Cardiac septum (tissue), 1 donor: ENCODE data around the gene PTPN14. TPM values are rescaled to one million over a fixed set of nuclear protein-coding genes. Genes with fewer than 3 reads are reported as not detected.
"Not testable (repeated sequence)": the region's sequence is repeated elsewhere in the genome, so short reads cannot be mapped to it uniquely, and the experiment has no call there.

Source experiments
- DNase-seq: peaks from one replicate; pipeline ENCODE4 v3.0.0-alpha.2; 2020; ENCODE audit warnings: low spot score
- intact Hi-C: fragments of 100-400 bp; cut with DNase I; formaldehyde crosslinking; loops from one replicate; pipeline ENCODE4 v1.14.0; 2022
- total RNA-seq: library from RNA; stranded (reverse); fragmentation: NEBNext Ultra II Directional; extraction: Animal tissue kit (Norgen Biotek cat#: 25700); gene quantifications from one replicate; pipeline ENCODE4 v1.2.1, GENCODE V29; 2021
- donor health status: DM: no; HTN: no; CAD: no.

Gene PTPN14
- total RNA-seq, 1 donor from 2014 or later = 67.7 TPM

- intact Hi-C loops = no loop called here
- DNase-seq = no peak
Measured at GRCh38 chr1:214516434-214517326, 34.7 kb downstream of the PTPN14 start.

GRCh38 chr1:214515544-214516433 is 35.6 kb downstream of the PTPN14 start:
- intact Hi-C loops = no loop called here
- DNase-seq = no peak

GRCh38 chr1:214514819-214515383 is 36.5 kb downstream of the PTPN14 start:
- no peak for DNase-seq
- intact Hi-C loops = no loop called here

- intact Hi-C loops = no loop called here
Measured at GRCh38 chr1:214514032-214514818, 37.2 kb downstream of the PTPN14 start.

GRCh38 chr1:214513394-214513793 is 38.0 kb downstream of the PTPN14 start:
- intact Hi-C loops = no loop called here
- DNase-seq = no peak

More at GRCh38 chr1:214514032-214514818, 37.2 kb downstream of the PTPN14 start:
- no peak for DNase-seq

GRCh38 chr1:214511639-214511998 is 39.8 kb downstream of the PTPN14 start:
- intact Hi-C loops = no loop called here
- no peak for DNase-seq

GRCh38 chr1:214510914-214511638 is 40.3 kb downstream of the PTPN14 start:
- intact Hi-C loops = no loop called here
- DNase-seq = no peak

GRCh38 chr1:214510477-214510876 is 40.9 kb downstream of the PTPN14 start:
- DNase-seq = no peak
- intact Hi-C loops = no loop called here

- intact Hi-C loops, DNase-seq: not testable (repeated sequence)
Measured at GRCh38 chr1:214509622-214510021, 41.8 kb downstream of the PTPN14 start.

GRCh38 chr1:214506972-214507431 is 44.4 kb downstream of the PTPN14 start:
- intact Hi-C loops = no loop called here

GRCh38 chr1:214505134-214505533 is 46.3 kb downstream of the PTPN14 start:
- no peak for DNase-seq
- intact Hi-C loops = no loop called here

More at GRCh38 chr1:214506972-214507431, 44.4 kb downstream of the PTPN14 start:
- DNase-seq = no peak

- intact Hi-C loops = loop anchor here (5.0 kb wide), 1 partner anchor 43 kb away; no protein-coding TSS in a partner anchor
- no peak for DNase-seq
Measured at GRCh38 chr1:214504330-214504729, 47.1 kb downstream of the PTPN14 start.

- intact Hi-C loops = loop anchor here (5.0 kb wide), 1 partner anchor 44 kb away; no protein-coding TSS in a partner anchor
- no peak for DNase-seq
Measured at GRCh38 chr1:214503553-214503952, 47.8 kb downstream of the PTPN14 start.

GRCh38 chr1:214500340-214501055 is 50.9 kb downstream of the PTPN14 start:
- no peak for DNase-seq
- intact Hi-C loops = loop anchor here (5.0 kb wide), 1 partner anchor 47 kb away; no protein-coding TSS in a partner anchor

GRCh38 chr1:214499732-214500131 is 51.7 kb downstream of the PTPN14 start:
- intact Hi-C loops = loop anchor here (5.0 kb wide), 1 partner anchor 48 kb away; no protein-coding TSS in a partner anchor
- DNase-seq = no peak

- DNase-seq = no peak
- intact Hi-C loops = no loop called here
Measured at GRCh38 chr1:214498021-214498420, 53.4 kb downstream of the PTPN14 start.

GRCh38 chr1:214496126-214496525 is 55.3 kb downstream of the PTPN14 start:
- intact Hi-C loops = no loop called here
- DNase-seq = no peak

GRCh38 chr1:214494706-214495105 is 56.7 kb downstream of the PTPN14 start:
- no peak for DNase-seq
- intact Hi-C loops = no loop called here
